Breast epithelium (tissue), 4 donors: Measurements from ENCODE around the gene FYCO1. TPM values are rescaled to one million over a fixed set of nuclear protein-coding genes. Genes with fewer than 3 reads are reported as not detected.

Source experiments
- DNase-seq, 2 donors: peaks; one replicate each; pipeline ENCODE4 v3.0.0-alpha.2; 2019; ENCODE audit warnings: low spot score in 2 of 2
- H3K27ac ChIP-seq, 2 donors: fragments of 200-600 bp; sonication (generic) in 1 of 2; one replicate each; pipeline ENCODE4 v1.5.1; 2016 to 2019; ENCODE audit warnings: mild to moderate bottlenecking in 1 of 2
- H3K27me3 ChIP-seq, 2 donors: fragments of 200-600 bp; sonication (generic) in 1 of 2; one replicate each; pipeline versions ENCODE4 v1.5.1 to v1.6.0; 2017 to 2019; ENCODE audit warnings: control low read depth in 1 of 2, mild to moderate bottlenecking in 1 of 2
- H3K36me3 ChIP-seq: fragments of 200-600 bp; one replicate; pipeline ENCODE4 v1.5.1; 2019
- H3K4me1 ChIP-seq, 2 donors: fragments of 200-600 bp; sonication (generic); one replicate each; pipeline ENCODE4 v1.5.1; 2016 to 2019; ENCODE audit warnings: control low read depth in 1 of 2
- H3K4me3 ChIP-seq, 3 donors: fragments of 200-600 bp; sonication (generic); 1 replicate in 2 of 3; 2 replicates in 1 of 3; pipeline ENCODE4 v1.5.1; 2016 to 2019; ENCODE audit warnings: mild to moderate bottlenecking in 3 of 3, moderate library complexity in 2 of 3
- H3K9me3 ChIP-seq, 2 donors: fragments of 200-600 bp; sonication (generic) in 1 of 2; one replicate each; pipeline ENCODE4 v1.5.1; 2016 to 2019; ENCODE audit warnings: control low read depth in 1 of 2
- POLR2A ChIP-seq: fragments of 450-650 bp; IDR thresholded peaks from one replicate; pipeline ENCODE4 v1.6.1; 2016; ENCODE audit warnings: antibody characterized with exemption, mild to moderate bottlenecking, moderate library complexity
- POLR2AphosphoS5 ChIP-seq, 3 donors: sonication (generic); formaldehyde crosslinking; IDR thresholded peaks; one replicate each; pipeline ENCODE4 v1.6.1; 2017; ENCODE audit warnings: antibody characterized with exemption in 3 of 3
- intact Hi-C: fragments of 100-400 bp; cut with DNase I; formaldehyde crosslinking; loops from one replicate; pipeline ENCODE4 v1.15.1; 2023; ENCODE audit warnings: low total_unique reads
- total RNA-seq, 3 donors: library from RNA; depleted of rRNA; stranded (reverse); fragments of >200 nt; gene quantifications; one replicate each; pipeline ENCODE4 v1.1.0, GENCODE V29; 2016
- TF ChIP-seq, protein P1 (sequence below), 3 donors: fragments of 450-650 bp; IDR thresholded peaks; one replicate each; pipeline ENCODE4 v1.5.1; 2016 to 2017; ENCODE audit warnings: antibody characterized with exemption in 3 of 3, mild to moderate bottlenecking in 3 of 3, moderate library complexity in 3 of 3

The FYCO1 gene
- total RNA-seq, 3 donors from 2014 or later = 40.7 to 48.2 (median 44.6) TPM

GRCh38 chr3:45962033-45962432, 33.6 kb downstream of the FYCO1 start:
- Histone ChIP-seq H3K36me3 (peaks cover 23% of the 10 kb centered on the region), H3K9me3 (no peaks in the 10 kb centered on the region), H3K4me3 (no peak overlapping the region), H3K27me3 (no peaks in the 10 kb centered on the region), H3K4me1 (no peaks in the 10 kb centered on the region), H3K27ac (no peak overlapping the region)
- DNase-seq = no peak
- intact Hi-C loops = no loop called here
- no peak for TF ChIP-seq POLR2AphosphoS5 (IDR thresholded peaks at IDR 0.05)
- TF ChIP-seq, protein P1, sequence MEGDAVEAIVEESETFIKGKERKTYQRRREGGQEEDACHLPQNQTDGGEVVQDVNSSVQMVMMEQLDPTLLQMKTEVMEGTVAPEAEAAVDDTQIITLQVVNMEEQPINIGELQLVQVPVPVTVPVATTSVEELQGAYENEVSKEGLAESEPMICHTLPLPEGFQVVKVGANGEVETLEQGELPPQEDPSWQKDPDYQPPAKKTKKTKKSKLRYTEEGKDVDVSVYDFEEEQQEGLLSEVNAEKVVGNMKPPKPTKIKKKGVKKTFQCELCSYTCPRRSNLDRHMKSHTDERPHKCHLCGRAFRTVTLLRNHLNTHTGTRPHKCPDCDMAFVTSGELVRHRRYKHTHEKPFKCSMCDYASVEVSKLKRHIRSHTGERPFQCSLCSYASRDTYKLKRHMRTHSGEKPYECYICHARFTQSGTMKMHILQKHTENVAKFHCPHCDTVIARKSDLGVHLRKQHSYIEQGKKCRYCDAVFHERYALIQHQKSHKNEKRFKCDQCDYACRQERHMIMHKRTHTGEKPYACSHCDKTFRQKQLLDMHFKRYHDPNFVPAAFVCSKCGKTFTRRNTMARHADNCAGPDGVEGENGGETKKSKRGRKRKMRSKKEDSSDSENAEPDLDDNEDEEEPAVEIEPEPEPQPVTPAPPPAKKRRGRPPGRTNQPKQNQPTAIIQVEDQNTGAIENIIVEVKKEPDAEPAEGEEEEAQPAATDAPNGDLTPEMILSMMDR (IDR thresholded peaks at IDR 0.05) = no peak

GRCh38 chr3:45960289-45960688, 35.3 kb downstream of the FYCO1 start:
- no peak overlapping the region for H3K27ac ChIP-seq
- H3K4me3 ChIP-seq = no peak overlapping the region
- no peaks in the 10 kb centered on the region for H3K4me1 ChIP-seq
- peaks cover 13% of the 10 kb centered on the region for H3K36me3 ChIP-seq
- no peaks in the 10 kb centered on the region for H3K9me3 ChIP-seq
- intact Hi-C loops = no loop called here
- no peaks in the 10 kb centered on the region for H3K27me3 ChIP-seq
- DNase-seq = no peak
- no peak for TF ChIP-seq POLR2AphosphoS5 (IDR thresholded peaks at IDR 0.05)
- no peak for TF ChIP-seq POLR2A
- TF ChIP-seq, protein P1 (IDR thresholded peaks at IDR 0.05) = no peak

GRCh38 chr3:45959201-45959600, 36.4 kb downstream of the FYCO1 start:
- intact Hi-C loops = no loop called here
- TF ChIP-seq POLR2AphosphoS5 (IDR thresholded peaks at IDR 0.05) = no peak
- TF ChIP-seq, protein P1 (IDR thresholded peaks at IDR 0.05) = no peak
- no peak for TF ChIP-seq POLR2A
- Histone ChIP-seq H3K9me3 (no peaks in the 10 kb centered on the region), H3K4me1 (no peaks in the 10 kb centered on the region), H3K36me3 (peaks cover 22% of the 10 kb centered on the region), H3K4me3 (no peak overlapping the region), H3K27me3 (no peaks in the 10 kb centered on the region), H3K27ac (peak overlapping the region in 1 of 2 donors; percentile 62)
- no peak for DNase-seq

GRCh38 chr3:45958321-45958791, 37.3 kb downstream of the FYCO1 start:
- no peaks in the 10 kb centered on the region for H3K27me3 ChIP-seq
- H3K4me3 ChIP-seq = peak overlapping the region in 1 of 3 donors; percentile 6
- TF ChIP-seq POLR2AphosphoS5 (IDR thresholded peaks at IDR 0.05) (peak in 1 of 3 donors; percentile 16), POLR2A (no peak)
- no peaks in the 10 kb centered on the region for H3K4me1 ChIP-seq
- no peak overlapping the region for H3K27ac ChIP-seq
- no peaks in the 10 kb centered on the region for H3K9me3 ChIP-seq
- peaks cover 22% of the 10 kb centered on the region for H3K36me3 ChIP-seq
- no peak for DNase-seq
- intact Hi-C loops = no loop called here

GRCh38 chr3:45957586-45957985, 38.0 kb downstream of the FYCO1 start:
- no peaks in the 10 kb centered on the region for H3K9me3 ChIP-seq
- H3K36me3 ChIP-seq = peaks cover 19% of the 10 kb centered on the region
- TF ChIP-seq POLR2AphosphoS5 (IDR thresholded peaks at IDR 0.05) (no peak), POLR2A (no peak)
- TF ChIP-seq, protein P1 (IDR thresholded peaks at IDR 0.05) = no peak
- no peak overlapping the region for H3K4me3 ChIP-seq
- no peaks in the 10 kb centered on the region for H3K27me3 ChIP-seq
- no peak overlapping the region for H3K27ac ChIP-seq
- DNase-seq = no peak
- intact Hi-C loops = no loop called here
- no peaks in the 10 kb centered on the region for H3K4me1 ChIP-seq

DNA sequence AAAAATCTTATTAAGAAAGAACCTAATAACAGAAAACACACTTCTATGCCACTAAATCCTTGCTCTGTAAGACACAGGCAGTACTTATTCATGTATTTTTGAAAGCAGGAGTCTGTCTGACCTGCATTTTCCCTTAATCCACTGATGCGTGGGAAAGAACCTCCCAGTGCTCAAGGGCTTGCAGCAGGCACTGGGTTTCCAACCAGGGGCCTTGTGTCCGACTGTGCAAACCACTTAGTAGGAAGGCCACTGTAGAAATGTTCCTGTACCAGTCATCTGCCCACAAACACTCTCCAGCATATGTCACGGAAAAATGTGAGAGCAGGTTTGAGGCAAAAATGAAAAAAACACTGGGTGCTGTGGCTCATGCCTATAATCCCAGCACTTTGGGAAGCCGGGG, 39.9 kb downstream of the FYCO1 start:
- intact Hi-C loops = no loop called here
- DNase-seq = no peak
- Histone ChIP-seq H3K4me1 (no peaks in the 10 kb centered on the region), H3K36me3 (peaks cover 8% of the 10 kb centered on the region), H3K27ac (no peak overlapping the region), H3K4me3 (no peak overlapping the region), H3K27me3 (no peaks in the 10 kb centered on the region), H3K9me3 (no peaks in the 10 kb centered on the region)
- TF ChIP-seq POLR2A (no peak), POLR2AphosphoS5 (IDR thresholded peaks at IDR 0.05) (no peak)
- TF ChIP-seq, protein P1 (IDR thresholded peaks at IDR 0.05) = no peak
